ENCODE measurements around the gene LSAMP.

DNA sequence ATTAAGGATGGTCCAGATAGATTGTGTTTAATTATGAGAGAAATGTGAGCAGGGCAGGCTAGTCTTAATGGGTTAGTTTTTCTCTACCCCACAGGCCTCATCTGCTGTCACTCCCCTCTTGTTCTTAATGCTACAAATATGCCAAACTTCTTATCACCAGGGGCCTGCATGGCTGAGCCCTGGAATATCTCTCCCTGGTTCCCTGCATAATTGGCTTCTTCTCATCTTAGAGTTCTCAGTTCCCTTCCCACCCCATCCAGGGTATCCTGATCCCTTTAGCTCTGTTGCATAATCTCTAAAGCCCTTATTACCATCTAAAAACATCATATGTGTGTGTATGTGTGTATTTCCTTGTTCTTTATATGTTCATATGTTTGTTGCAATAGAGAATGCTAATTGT lies 279.6 kb downstream of the LSAMP start:
- TF ChIP-seq CTCF (conservative IDR thresholded peaks at IDR 0.05; ENCODE audit: low read depth, low read length) (no peak), RAD21 (IDR thresholded peaks at IDR 0.05; ENCODE audit: low read length) (no peak), FOS (IDR thresholded peaks at IDR 0.05; ENCODE audit: low read depth, low read length) (no peak), BHLHE40 (IDR thresholded peaks at IDR 0.05; ENCODE audit: low read depth, low read length) (no peak), POLR2A (IDR thresholded peaks at IDR 0.05; ENCODE audit: low read depth, low read length) (no peak)
